HepG2 (cell line): ENCODE data around the gene RRAGA. TPM values are rescaled to one million over a fixed set of nuclear protein-coding genes. Genes with fewer than 3 reads are reported as not detected.

Source experiments
- ATAC-seq: fragments of 200-7000 bp; cut with Tn5 transposase; 3 replicates; pipeline ENCODE4 v1.9.1; 2020; ENCODE audit warnings: mild to moderate bottlenecking, moderate library complexity
- BruUV-seq: library from RNA; stranded (reverse); fragments of 400-500 nt; replicated peaks from 2 replicates; lab custom pipeline; 2021; lab: Mats Ljungman, UMichigan
- CTCF ChIA-PET: fragments of 300-600 bp; formaldehyde crosslinking; extraction: SDS; loops from one replicate; lab custom pipeline; 2021; ENCODE audit warnings: low total read pairs, inconsistent platforms, low intra/inter-chr PET ratio; lab: Yijun Ruan, JAX
- POLR2A ChIA-PET: fragments of 350-600 bp; sonication (Branson Sonifier 250); formaldehyde crosslinking; loops from one replicate; lab custom pipeline; 2020; ENCODE audit warnings: antibody characterized with exemption, inconsistent platforms; lab: Yijun Ruan, JAX
- DNase-seq: peaks from one replicate; pipeline ENCODE4 v3.0.0-alpha.2; 2015; ENCODE audit warnings: low spot score
- FAIRE-seq: peaks from 3 replicates; lab custom pipeline; 2011; peaks lifted over from hg19 to GRCh38; lab: Jason Lieb, UNC
- H2AFZ ChIP-seq: one replicate; pipeline ENCODE4 v1.6.1; 2011; ENCODE audit warnings: low read length, inconsistent platforms
- H3K27ac ChIP-seq: fragments of 300-600 bp; 3 replicates; pipeline ENCODE4 v1.8.0; 2011; ENCODE audit warnings: mixed run types, mild to moderate bottlenecking, mixed read lengths, low read length, inconsistent platforms; ENCODE audit not compliant: insufficient read depth; ENCODE audit errors: extremely low read length
- H3K27me3 ChIP-seq, 2 experiments: fragments of 200-600 bp in 1 of 2; 2 replicates in 1 of 2; 3 replicates in 1 of 2; pipeline versions ENCODE4 v1.6.0 to v1.8.0; 2011; ENCODE audit warnings: low read length in 2 of 2, mild to moderate bottlenecking in 2 of 2, moderate library complexity in 2 of 2, inconsistent platforms in 1 of 2; ENCODE audit not compliant: insufficient read depth in 2 of 2, control insufficient read depth in 1 of 2
- H3K36me3 ChIP-seq, 2 experiments: fragments of 200-600 bp in 1 of 2; replicated peaks in 1 of 2; 2 replicates in 1 of 2; 3 replicates in 1 of 2; pipeline versions ENCODE4 v1.5.1 to v1.8.0; 2011; ENCODE audit warnings: low read length in 2 of 2, inconsistent platforms in 1 of 2; ENCODE audit not compliant: insufficient read depth in 2 of 2, control insufficient read depth in 1 of 2
- H3K4me1 ChIP-seq: 2 replicates; pipeline ENCODE4 v1.5.1; 2012; ENCODE audit warnings: low read length, inconsistent platforms; ENCODE audit not compliant: insufficient read depth
- H3K4me2 ChIP-seq: 2 replicates; pipeline ENCODE4 v1.6.0; 2011; ENCODE audit warnings: low read depth, low read length, inconsistent platforms
- H3K4me3 ChIP-seq, 3 experiments: fragments of 200-600 bp in 1 of 3; sonication (generic), shearing (Covaris generic) in 1 of 3; replicated peaks in 1 of 3; 2 replicates each; pipeline ENCODE4 v1.5.1; 2011 to 2016; ENCODE audit warnings: low read length in 3 of 3, inconsistent platforms in 2 of 3, low read depth in 2 of 3, mild to moderate bottlenecking in 2 of 3, control low read depth in 1 of 3, mixed read lengths in 1 of 3; ENCODE audit not compliant: insufficient read depth in 1 of 3
- H3K79me2 ChIP-seq: one replicate; pipeline ENCODE4 v1.6.1; 2011; ENCODE audit warnings: low read length, inconsistent platforms; ENCODE audit not compliant: insufficient read depth
- H3K9ac ChIP-seq: 2 replicates; pipeline ENCODE4 v1.6.0; 2011; ENCODE audit warnings: mild to moderate bottlenecking, low read depth, low read length, inconsistent platforms; ENCODE audit not compliant: insufficient read depth
- H3K9me3 ChIP-seq: 2 replicates; pipeline ENCODE4 v1.5.1; 2012; ENCODE audit warnings: mild to moderate bottlenecking, low read length
- H4K20me1 ChIP-seq: 2 replicates; pipeline ENCODE4 v1.6.0; 2011; ENCODE audit warnings: inconsistent platforms, mild to moderate bottlenecking, low read length, moderate library complexity; ENCODE audit not compliant: insufficient read depth
- ESRRA ChIP-seq: sonication (generic); formaldehyde crosslinking; IDR thresholded peaks from 2 replicates; pipeline ENCODE4 v1.5.1; 2020; ENCODE audit warnings: mild to moderate bottlenecking, low read depth, missing genetic modification reagents
- JARID2 ChIP-seq: sonication (generic); formaldehyde crosslinking; IDR thresholded peaks from 2 replicates; pipeline ENCODE4 v1.8.1; 2023; ENCODE audit warnings: missing genetic modification reagents, inconsistent platforms; ENCODE audit not compliant: insufficient replicate concordance
- MYC ChIP-seq: sonication (generic); formaldehyde crosslinking; IDR thresholded peaks from 2 replicates; pipeline ENCODE4 v1.9.0; 2021; ENCODE audit warnings: missing genetic modification reagents, borderline replicate concordance
- ZNF10 ChIP-seq: sonication (generic); formaldehyde crosslinking; IDR thresholded peaks from 2 replicates; pipeline ENCODE4 v1.4.0; 2020; ENCODE audit warnings: mild to moderate bottlenecking, low read depth, missing genetic modification reagents, borderline replicate concordance
- ZNF12 ChIP-seq: sonication (generic); formaldehyde crosslinking; IDR thresholded peaks from 2 replicates; pipeline ENCODE4 v1.5.0; 2020; ENCODE audit warnings: missing genetic modification reagents
- ZNF207 ChIP-seq: fragments of 450-650 bp; IDR thresholded peaks from 2 replicates; pipeline ENCODE4 v1.6.1; 2016; ENCODE audit warnings: antibody characterized with exemption, borderline replicate concordance
- ZNF326 ChIP-seq: sonication (generic); formaldehyde crosslinking; IDR thresholded peaks from 2 replicates; pipeline ENCODE4 v1.4.0; 2020; ENCODE audit warnings: missing genetic modification reagents, borderline replicate concordance
- ZNF431 ChIP-seq: sonication (generic); formaldehyde crosslinking; IDR thresholded peaks from 2 replicates; pipeline ENCODE4 v1.9.0; 2022; ENCODE audit warnings: missing genetic modification reagents, low read depth, mild to moderate bottlenecking, borderline replicate concordance
- ZNF616 ChIP-seq: sonication (generic); formaldehyde crosslinking; IDR thresholded peaks from 2 replicates; pipeline ENCODE4 v1.5.0; 2020; ENCODE audit warnings: low read depth, mild to moderate bottlenecking, missing genetic modification reagents
- ZNF687 ChIP-seq: sonication (generic); formaldehyde crosslinking; IDR thresholded peaks from 2 replicates; pipeline ENCODE4 v1.5.1; 2020; ENCODE audit warnings: mild to moderate bottlenecking, missing genetic modification reagents, moderate library complexity
- WGBS: methylation state at CpG from one replicate; pipeline ENCODE4 v1.1.6; 2017; ENCODE audit warnings: low lambda C conversion rate; 5-methylcytosine and 5-hydroxymethylcytosine counted together
- in situ Hi-C: cut with HindIII; loops from 2 replicates; pipeline ENCODE4 v1.10.0; 2017; ENCODE audit warnings: low pct_unique_long_range_greater_than_20kb; ENCODE audit not compliant: extremely low pct_ligation_motif_present
- intact Hi-C: fragments of 100-400 bp; cut with micrococcal nuclease; formaldehyde crosslinking; loops from one replicate; pipeline ENCODE4 v1.10.0; 2022; ENCODE audit not compliant: unreplicated experiment
- polyA plus RNA-seq, 8 experiments: library from polyadenylated mRNA; depleted of rRNA in 3 of 8; stranded (reverse) in 7 of 8; unstranded in 1 of 8; fragments of >200 nt; fragmentation: Illumina TruSeq in 4 of 8; extraction: Trizol in 4 of 8; gene quantifications; 2 replicates each; pipeline versions ENCODE4 v1.2.1 to v1.2.3, GENCODE V29; 2011 to 2016; ENCODE audit warnings: low read depth in 4 of 8, missing spikeins in 1 of 8, mixed read lengths in 1 of 8; ENCODE audit not compliant: insufficient read depth in 1 of 8
- total RNA-seq, 5 experiments: library from RNA; depleted of rRNA; stranded (reverse); fragments of >200 nt; fragmentation: Illumina TruSeq; extraction: Trizol; gene quantifications; 2 replicates each; pipeline ENCODE4 v1.2.3, GENCODE V29; 2016; ENCODE audit warnings: low read depth in 1 of 5

Gene RRAGA
- total and polyA plus RNA-seq, 2 of the 13 experiments (the other 11 are each of a cell fraction or from before 2014, with no cell fraction given), result 37.5 to 118 TPM

DNA sequence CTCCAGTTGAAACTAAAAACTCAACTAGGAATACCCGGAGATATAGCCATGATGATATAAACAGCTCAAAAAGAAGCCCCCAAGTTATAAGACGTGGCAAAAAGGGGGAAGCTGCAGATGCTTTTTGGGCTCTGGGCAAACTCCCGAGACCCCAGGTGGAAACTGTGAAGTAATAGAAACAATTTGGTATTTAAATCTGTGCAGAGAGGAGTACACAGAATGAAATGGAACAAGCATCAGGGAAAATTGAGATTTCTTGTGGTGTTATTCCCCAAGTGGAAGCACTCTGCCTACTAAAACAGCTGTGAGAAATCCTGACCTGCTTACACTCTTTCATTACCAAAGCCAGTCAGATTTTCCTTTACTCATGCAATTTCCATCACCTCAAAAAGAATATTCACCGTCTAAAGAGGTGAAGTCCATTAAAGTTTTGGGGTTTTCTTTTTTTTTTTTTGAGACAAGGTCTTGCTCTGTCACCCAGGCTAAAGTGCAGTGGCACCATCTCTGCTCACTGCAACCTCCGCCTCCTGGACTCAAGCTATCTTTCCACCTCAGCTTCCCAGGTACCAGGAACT, 39.7 kb upstream of the RRAGA start (continued):
- TF ChIP-seq ZNF687 (CRISPR knock-in tag) (no peak), ZNF12 (no peak), ESRRA (CRISPR knock-in tag) (no peak), ZNF431 (no peak), ZNF326 (CRISPR knock-in tag) (no peak), ZNF207 (no peak), JARID2 (CRISPR knock-in tag) (no peak)

GRCh38 chr9:19018201-19018600, 31.0 kb upstream of the RRAGA start:
- H2AFZ ChIP-seq, result no peak overlapping the region
- intact Hi-C loops, result no loop called here
- H3K9me3 ChIP-seq, result no peaks in the 10 kb centered on the region
- H3K4me1 ChIP-seq, result no peaks in the 10 kb centered on the region
- H3K4me2 ChIP-seq, result no peak overlapping the region
- POLR2A ChIA-PET, result no interaction called here
- no TSS peak for BruUV-seq
- TF ChIP-seq ZNF10 (CRISPR knock-in tag) (no peak), ZNF616 (CRISPR knock-in tag) (no peak), MYC (CRISPR knock-in tag) (no peak)
- H3K27me3 ChIP-seq, result no peaks in the 10 kb centered on the region
- no peak for ATAC-seq
- H3K36me3 ChIP-seq, result no peaks in the 10 kb centered on the region
- H3K27ac ChIP-seq, result no peak overlapping the region
- no peak overlapping the region for H3K4me3 ChIP-seq
- no peaks in the 10 kb centered on the region for H3K79me2 ChIP-seq
- no peak overlapping the region for H3K9ac ChIP-seq
- in situ Hi-C loops, result no loop called here
- no peak for FAIRE-seq
- WGBS, result 4% methylated on average over 4 of the region's 4 CpGs
- H4K20me1 ChIP-seq, result no peaks in the 10 kb centered on the region
- DNase-seq, result no peak
- CTCF ChIA-PET, result no interaction called here
